ENCODE data around the gene ZNF215.
"Not testable (repeated sequence)": the region's sequence is repeated elsewhere in the genome, so short reads cannot be mapped to it uniquely, and the experiment has no call there.

ZNF215 gene

DNA sequence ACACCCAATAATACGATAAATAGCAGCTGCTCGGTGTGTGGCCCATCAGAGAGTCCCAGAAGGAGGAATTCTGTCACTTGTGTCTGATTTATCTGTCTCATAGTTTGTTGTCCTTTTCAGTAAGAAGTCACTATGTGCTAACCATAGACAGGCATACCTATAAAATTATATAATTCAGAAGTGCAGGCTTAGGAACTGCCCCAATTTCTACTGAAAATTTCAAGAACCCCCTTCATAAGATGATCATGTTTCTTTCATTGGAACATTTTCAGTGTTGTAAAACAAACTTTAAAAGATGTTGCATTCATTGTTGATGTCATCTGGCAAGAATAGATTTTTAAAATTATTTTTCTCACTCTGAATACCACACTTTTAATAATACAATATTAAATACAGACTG lies 33.8 kb upstream of the ZNF215 start, which contains the start of gene OR2D2:
Gene OR2D2 (minus strand): TSS at position 101 of the 400 bp plus-strand sequence. CDS start 0 bp downstream, at position 101.
- H3K27me3 Mint-ChIP-seq (ENCODE audit: low read depth, poor library complexity) = no peaks in the 10 kb centered on the region
- H3K4me1 Mint-ChIP-seq = no peaks in the 10 kb centered on the region
- no peak for DNase-seq
- H3K27ac Mint-ChIP-seq = no peak within 1 kb of the TSS
- no peaks in the 10 kb centered on the region for H3K36me3 Mint-ChIP-seq (ENCODE audit: low read depth)
- H3K9me3 Mint-ChIP-seq = no peaks in the 10 kb centered on the region
- TF ChIP-seq, protein P1, sequence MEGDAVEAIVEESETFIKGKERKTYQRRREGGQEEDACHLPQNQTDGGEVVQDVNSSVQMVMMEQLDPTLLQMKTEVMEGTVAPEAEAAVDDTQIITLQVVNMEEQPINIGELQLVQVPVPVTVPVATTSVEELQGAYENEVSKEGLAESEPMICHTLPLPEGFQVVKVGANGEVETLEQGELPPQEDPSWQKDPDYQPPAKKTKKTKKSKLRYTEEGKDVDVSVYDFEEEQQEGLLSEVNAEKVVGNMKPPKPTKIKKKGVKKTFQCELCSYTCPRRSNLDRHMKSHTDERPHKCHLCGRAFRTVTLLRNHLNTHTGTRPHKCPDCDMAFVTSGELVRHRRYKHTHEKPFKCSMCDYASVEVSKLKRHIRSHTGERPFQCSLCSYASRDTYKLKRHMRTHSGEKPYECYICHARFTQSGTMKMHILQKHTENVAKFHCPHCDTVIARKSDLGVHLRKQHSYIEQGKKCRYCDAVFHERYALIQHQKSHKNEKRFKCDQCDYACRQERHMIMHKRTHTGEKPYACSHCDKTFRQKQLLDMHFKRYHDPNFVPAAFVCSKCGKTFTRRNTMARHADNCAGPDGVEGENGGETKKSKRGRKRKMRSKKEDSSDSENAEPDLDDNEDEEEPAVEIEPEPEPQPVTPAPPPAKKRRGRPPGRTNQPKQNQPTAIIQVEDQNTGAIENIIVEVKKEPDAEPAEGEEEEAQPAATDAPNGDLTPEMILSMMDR (IDR thresholded peaks at IDR 0.05) = no peak
- H3K4me3 Mint-ChIP-seq = no peak within 1 kb of the TSS

DNA sequence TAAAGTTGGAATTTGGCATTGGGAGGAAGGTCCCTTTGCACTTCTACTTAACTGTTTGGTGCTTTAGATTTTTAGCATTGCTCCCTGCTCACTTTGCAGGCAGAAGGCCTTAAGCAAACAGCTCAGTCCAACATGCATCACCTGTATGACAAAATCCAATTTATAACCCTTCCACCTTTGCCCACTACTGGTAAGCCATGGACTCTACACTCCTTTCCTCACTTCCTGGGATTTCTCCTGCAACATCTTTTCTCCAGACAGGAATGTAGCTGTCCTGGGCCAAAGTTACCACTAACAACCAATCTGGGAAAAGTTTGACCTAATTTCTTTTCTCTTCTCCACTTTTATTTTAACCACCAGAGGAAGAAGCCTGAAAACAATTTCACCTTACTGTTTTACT lies 32.1 kb upstream of the ZNF215 start:
- H3K4me3 Mint-ChIP-seq = no peak overlapping the region
- no peaks in the 10 kb centered on the region for H3K27me3 Mint-ChIP-seq (ENCODE audit: low read depth, poor library complexity)
- no peak for DNase-seq
- no peaks in the 10 kb centered on the region for H3K4me1 Mint-ChIP-seq
- TF ChIP-seq, protein P1 (IDR thresholded peaks at IDR 0.05) = no peak
- H3K27ac Mint-ChIP-seq = no peak overlapping the region
- no peaks in the 10 kb centered on the region for H3K36me3 Mint-ChIP-seq (ENCODE audit: low read depth)
- H3K9me3 Mint-ChIP-seq = no peaks in the 10 kb centered on the region

- no peaks in the 10 kb centered on the region for H3K36me3 Mint-ChIP-seq (ENCODE audit: low read depth)
- DNase-seq = no peak
- H3K27ac Mint-ChIP-seq = no peak overlapping the region
- no peak overlapping the region for H3K4me3 Mint-ChIP-seq
- TF ChIP-seq, protein P1 (IDR thresholded peaks at IDR 0.05) = no peak
- no peaks in the 10 kb centered on the region for H3K9me3 Mint-ChIP-seq
- H3K4me1 Mint-ChIP-seq = no peaks in the 10 kb centered on the region
- H3K27me3 Mint-ChIP-seq (ENCODE audit: low read depth, poor library complexity) = no peaks in the 10 kb centered on the region
These were observed 31.2 kb upstream of the ZNF215 start for GRCh38 chr11:6895010-6895409.

- no peak for DNase-seq
- peaks cover 1% of the 10 kb centered on the region for H3K9me3 Mint-ChIP-seq
- H3K36me3 Mint-ChIP-seq (ENCODE audit: low read depth) = no peaks in the 10 kb centered on the region
- H3K4me3 Mint-ChIP-seq = no peak overlapping the region
- TF ChIP-seq, protein P1 (IDR thresholded peaks at IDR 0.05) = no peak
- H3K27ac Mint-ChIP-seq = no peak overlapping the region
- no peaks in the 10 kb centered on the region for H3K27me3 Mint-ChIP-seq (ENCODE audit: low read depth, poor library complexity)
- no peaks in the 10 kb centered on the region for H3K4me1 Mint-ChIP-seq
These were observed 27.3 kb upstream of the ZNF215 start for GRCh38 chr11:6898911-6899310.

DNA sequence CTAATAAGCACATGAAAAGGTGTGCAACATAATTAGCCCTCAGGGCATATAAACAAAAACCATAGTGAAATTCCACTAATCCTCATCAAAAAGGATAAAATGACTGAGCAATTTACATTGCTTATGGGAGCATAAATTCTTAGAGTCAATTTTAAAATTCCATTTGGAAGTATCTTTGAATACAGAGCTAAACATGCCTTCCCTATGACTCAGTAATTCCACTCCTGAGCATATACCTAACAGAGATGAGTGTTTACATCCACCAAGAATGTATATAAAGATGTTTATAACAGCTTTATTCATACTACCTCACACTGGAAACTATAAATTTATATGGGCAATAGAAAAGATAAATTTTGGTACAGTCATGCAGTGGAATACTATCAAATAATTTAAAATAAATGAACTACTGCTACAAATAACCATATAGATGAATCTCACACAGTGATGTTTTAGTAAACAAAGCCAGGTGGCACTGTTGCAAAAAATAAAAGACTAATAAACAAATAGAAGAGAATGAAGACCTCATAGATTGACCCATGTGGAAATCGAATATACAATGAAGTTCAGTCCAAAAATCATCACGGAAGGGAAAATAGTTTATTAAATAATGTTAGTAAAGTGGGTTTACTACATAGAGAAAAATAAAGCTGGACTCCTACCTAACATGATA lies 25.8 kb upstream of the ZNF215 start:
- Mint-ChIP-seq H3K27ac (no peak overlapping the region), H3K36me3 (ENCODE audit: low read depth) (no peaks in the 10 kb centered on the region), H3K27me3 (ENCODE audit: low read depth, poor library complexity) (no peaks in the 10 kb centered on the region), H3K4me3 (no peak overlapping the region), H3K9me3 (peaks cover 14% of the 10 kb centered on the region), H3K4me1 (no peaks in the 10 kb centered on the region)
- TF ChIP-seq, protein P1 (IDR thresholded peaks at IDR 0.05) = no peak
- DNase-seq = no peak

GRCh38 chr11:6904804-6905203 lies 21.4 kb upstream of the ZNF215 start:
- not testable (repeated sequence) for H3K4me3 Mint-ChIP-seq; H3K27ac Mint-ChIP-seq; H3K27me3 Mint-ChIP-seq (ENCODE audit: low read depth, poor library complexity); DNase-seq; H3K4me1 Mint-ChIP-seq; H3K36me3 Mint-ChIP-seq (ENCODE audit: low read depth)
- peaks cover 26% of the 10 kb centered on the region for H3K9me3 Mint-ChIP-seq

Data from nephron progenitor cell (in vitro differentiated cells).